Effector memory CD8-positive, alpha-beta T cell (primary cell): ENCODE measurements around the gene RNASE13.
A peak's percentile ranks its signal among the peaks of the same experiment; 100 is the strongest.
"Not testable (repeated sequence)": the region's sequence is repeated elsewhere in the genome, so short reads cannot be mapped to it uniquely, and the experiment has no call there.

ENCODE experiments used
- ATAC-seq: fragments of 150-1000 bp; cut with Tn5 transposase; replicated peaks from 2 replicates; pipeline ENCODE4 v1.10.0; 2021; ENCODE audit warnings: mild to moderate bottlenecking, moderate library complexity
- DNase-seq, 3 experiments: peaks; one replicate each; pipeline ENCODE4 v3.0.0; 2021
- H3K27ac Mint-ChIP-seq, 2 donors: one replicate each; pipeline ENCODE4 v1.8.0; 2022; ENCODE audit warnings: mild to moderate bottlenecking in 2 of 2, mixed read lengths in 2 of 2, moderate library complexity in 2 of 2
- H3K27me3 Mint-ChIP-seq, 2 donors: one replicate each; pipeline ENCODE4 v1.8.0; 2022; ENCODE audit warnings: mixed read lengths in 2 of 2
- H3K36me3 Mint-ChIP-seq: one replicate; pipeline ENCODE4 v1.8.0; 2022; ENCODE audit warnings: mild to moderate bottlenecking, moderate library complexity, mixed read lengths; ENCODE audit not compliant: insufficient read depth
- H3K4me1 Mint-ChIP-seq, 2 donors: one replicate each; pipeline ENCODE4 v1.8.0; 2022; ENCODE audit warnings: low read depth in 2 of 2, mixed read lengths in 2 of 2
- H3K4me3 Mint-ChIP-seq, 2 donors: one replicate each; pipeline ENCODE4 v1.8.0; 2022; ENCODE audit warnings: mild to moderate bottlenecking in 2 of 2, mixed read lengths in 2 of 2, moderate library complexity in 2 of 2
- H3K9me3 Mint-ChIP-seq, 2 donors: one replicate each; pipeline ENCODE4 v1.8.0; 2022; ENCODE audit warnings: mixed read lengths in 2 of 2

RNASE13 gene

GRCh38 chr14:20989787-20990600, 44.6 kb downstream of the RNASE13 start, which contains the start of gene METTL17:
TSS of gene METTL17 (plus strand) at chr14:20989980. CDS start at chr14:20990003, 23 bp downstream.
- Mint-ChIP-seq H3K27me3 (peaks cover 2 to 4% of the 10 kb centered on the region in 2 donors), H3K27ac (peak within 1 kb of the TSS; percentile 96), H3K4me3 (peak within 1 kb of the TSS; percentile 94 to 96), H3K36me3 (peaks cover 45% of the 10 kb centered on the region), H3K9me3 (no peaks in the 10 kb centered on the region), H3K4me1 (peaks cover 17 to 22% of the 10 kb centered on the region in 2 donors)
- DNase-seq (peak; percentile 73 to 76 (median 75)), ATAC-seq (peak; percentile 92)

- Mint-ChIP-seq H3K27ac (peak overlapping the region; percentile 96), H3K4me3 (peak overlapping the region; percentile 94 to 96), H3K27me3 (peaks cover 6 to 8% of the 10 kb centered on the region in 2 donors), H3K9me3 (no peaks in the 10 kb centered on the region), H3K36me3 (peaks cover 39% of the 10 kb centered on the region), H3K4me1 (peaks cover 15 to 22% of the 10 kb centered on the region in 2 donors)
- ATAC-seq (no peak), DNase-seq (no peak)
These were observed 45.2 kb downstream of the RNASE13 start for GRCh38 chr14:20989471-20989786.

- peaks cover 15 to 20% of the 10 kb centered on the region in 2 donors for H3K4me1 Mint-ChIP-seq
- peaks cover 34% of the 10 kb centered on the region for H3K36me3 Mint-ChIP-seq
These were observed 45.7 kb downstream of the RNASE13 start for GRCh38 chr14:20988717-20989470.

GRCh38 chr14:20986811-20987210, 47.8 kb downstream of the RNASE13 start:
- Mint-ChIP-seq H3K27me3 (peaks cover 17 to 32% of the 10 kb centered on the region in 2 donors), H3K4me3 (no peak overlapping the region)
- DNase-seq = no peak

More at GRCh38 chr14:20988717-20989470, 45.7 kb downstream of the RNASE13 start:
- peaks cover 9 to 13% of the 10 kb centered on the region in 2 donors for H3K27me3 Mint-ChIP-seq
- H3K4me3 Mint-ChIP-seq = peak overlapping the region; percentile 2 to 48
- peak overlapping the region; percentile 96 for H3K27ac Mint-ChIP-seq
- DNase-seq = no peak
- ATAC-seq = no peak
- no peaks in the 10 kb centered on the region for H3K9me3 Mint-ChIP-seq

GRCh38 chr14:20985650-20986049, 49.0 kb downstream of the RNASE13 start:
- not testable (repeated sequence) for H3K27ac Mint-ChIP-seq, DNase-seq, H3K4me1 Mint-ChIP-seq, ATAC-seq, H3K4me3 Mint-ChIP-seq, H3K9me3 Mint-ChIP-seq, H3K36me3 Mint-ChIP-seq
- peaks cover 18 to 35% of the 10 kb centered on the region in 2 donors for H3K27me3 Mint-ChIP-seq

More at GRCh38 chr14:20986811-20987210, 47.8 kb downstream of the RNASE13 start:
- Mint-ChIP-seq H3K4me1 (peaks cover 13 to 15% of the 10 kb centered on the region in 2 donors), H3K9me3 (no peaks in the 10 kb centered on the region), H3K27ac (no peak overlapping the region), H3K36me3 (peaks cover 13% of the 10 kb centered on the region)
- no peak for ATAC-seq
